G401.6 (cell line): ENCODE results near the gene CD81.
"Not testable (repeated sequence)": the region's sequence is repeated elsewhere in the genome, so short reads cannot be mapped to it uniquely, and the experiment has no call there.

Experiments used
- FAIRE-seq: peaks from 2 replicates; lab custom pipeline; 2012; peaks lifted over from hg19 to GRCh38; lab: Jason Lieb, UNC

Gene CD81

GRCh38 chr11:2357651-2358050, 19.5 kb upstream of the CD81 start:
- FAIRE-seq = not testable (repeated sequence)

- FAIRE-seq = no peak
Observed at GRCh38 chr11:2358754-2359442, 18.2 kb upstream of the CD81 start.

- FAIRE-seq = no peak
Observed at GRCh38 chr11:2359557-2359956, 17.6 kb upstream of the CD81 start.

GRCh38 chr11:2360081-2360642, 16.9 kb upstream of the CD81 start:
- no peak for FAIRE-seq

- FAIRE-seq = no peak
Observed at GRCh38 chr11:2361565-2361964, 15.5 kb upstream of the CD81 start.

- FAIRE-seq = no peak
Observed at GRCh38 chr11:2362414-2362813, 14.7 kb upstream of the CD81 start.

GRCh38 chr11:2363130-2363529, 14.0 kb upstream of the CD81 start:
- FAIRE-seq = no peak

- no peak for FAIRE-seq
Observed at GRCh38 chr11:2363577-2364370, 13.3 kb upstream of the CD81 start.

- FAIRE-seq = not testable (repeated sequence)
Observed at GRCh38 chr11:2364386-2364785, 12.7 kb upstream of the CD81 start.

- FAIRE-seq = no peak
Observed at GRCh38 chr11:2365571-2366210, 11.4 kb upstream of the CD81 start.

- no peak for FAIRE-seq
Observed at GRCh38 chr11:2366276-2366675, 10.8 kb upstream of the CD81 start.

GRCh38 chr11:2366733-2367132, 10.4 kb upstream of the CD81 start:
- no peak for FAIRE-seq

- no peak for FAIRE-seq
Observed at GRCh38 chr11:2367266-2368160, 9.6 kb upstream of the CD81 start.

- no peak for FAIRE-seq
Observed at GRCh38 chr11:2368178-2368850, 8.8 kb upstream of the CD81 start.

- FAIRE-seq = no peak
Observed at GRCh38 chr11:2368851-2369180, 8.3 kb upstream of the CD81 start.

- FAIRE-seq = no peak
Observed at GRCh38 chr11:2369320-2369719, 7.8 kb upstream of the CD81 start.

- no peak for FAIRE-seq
Observed at GRCh38 chr11:2369896-2370295, 7.2 kb upstream of the CD81 start.

- FAIRE-seq = no peak
Observed at GRCh38 chr11:2374456-2375201, 2.5 kb upstream of the CD81 start.

- no peak for FAIRE-seq
Observed at GRCh38 chr11:2375341-2375853, 1.7 kb upstream of the CD81 start.

GRCh38 chr11:2375964-2376551, 1.1 kb upstream of the CD81 start:
- FAIRE-seq = no peak
